WERI-Rb-1 (cell line): ENCODE measurements around the gene ASB10.
A peak's percentile ranks its signal among the peaks of the same experiment; 100 is the strongest.

Experiments used
- DNase-seq: peaks from one replicate; pipeline ENCODE4 v3.0.0-alpha.2; 2020
- H3K27ac ChIP-seq: fragments of 250-450 bp; sonication (Bioruptor Pico); 2 replicates; pipeline ENCODE4 v1.5.1; 2020; ENCODE audit warnings: mild to moderate bottlenecking, moderate library complexity
- H3K27me3 ChIP-seq: fragments of 250-450 bp; sonication (Bioruptor Pico); 2 replicates; pipeline ENCODE4 v1.5.1; 2021; ENCODE audit warnings: mild to moderate bottlenecking, low read depth, moderate library complexity; ENCODE audit not compliant: insufficient read depth, severe bottlenecking
- H3K36me3 ChIP-seq: fragments of 250-450 bp; sonication (Bioruptor Pico); 2 replicates; pipeline ENCODE4 v1.5.1; 2020; ENCODE audit warnings: mild to moderate bottlenecking, moderate library complexity
- H3K4me3 ChIP-seq: 2 replicates; pipeline ENCODE4 v1.5.1; 2011; ENCODE audit warnings: low read depth, mild to moderate bottlenecking, control low read depth, low read length
- H3K9me3 ChIP-seq: fragments of 250-450 bp; sonication (Bioruptor Pico); 2 replicates; pipeline ENCODE4 v1.5.1; 2021; ENCODE audit warnings: mild to moderate bottlenecking, moderate library complexity; ENCODE audit not compliant: severe bottlenecking
- CTCF ChIP-seq: IDR thresholded peaks from 2 replicates; pipeline ENCODE4 v1.5.1; 2011; ENCODE audit warnings: low read depth, mild to moderate bottlenecking, control low read depth, inconsistent platforms, low read length

Gene ASB10

GRCh38 chr7:151226560-151226874, 39.5 kb upstream of the ASB10 start:
- Histone ChIP-seq H3K4me3 (peak overlapping the region; percentile 78), H3K9me3 (no peaks in the 10 kb centered on the region), H3K27ac (peak overlapping the region; percentile 54), H3K27me3 (no peaks in the 10 kb centered on the region), H3K36me3 (peaks cover 39% of the 10 kb centered on the region)
- no peak for DNase-seq
- no peak for TF ChIP-seq CTCF

DNA sequence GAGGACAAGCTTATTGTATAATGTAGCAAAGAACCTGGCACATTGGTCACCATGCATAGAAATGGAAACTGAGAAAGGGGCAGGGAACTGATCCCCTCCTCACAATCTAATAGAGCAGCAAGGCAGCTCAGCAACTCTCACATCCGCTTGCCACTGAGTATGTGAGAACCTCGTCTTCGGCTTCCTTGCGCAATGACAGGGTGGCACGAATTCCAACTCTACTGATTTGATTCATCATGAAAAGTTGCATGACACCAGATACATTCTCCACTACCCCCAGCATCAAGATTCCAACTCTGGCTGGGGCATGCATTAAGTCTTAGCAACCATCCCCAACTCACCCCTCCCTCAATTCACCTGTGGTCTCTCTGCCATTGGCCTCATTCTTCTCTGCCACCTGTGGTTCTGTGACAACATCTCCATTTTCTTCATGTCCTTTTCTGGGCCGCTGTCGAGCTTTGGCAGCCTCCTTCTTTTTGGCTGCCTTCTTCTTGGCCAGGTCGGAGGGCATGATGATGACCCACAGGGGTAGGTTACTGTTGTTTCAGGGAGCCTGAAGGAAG, 39.0 kb upstream of the ASB10 start:
- peaks cover 42% of the 10 kb centered on the region for H3K36me3 ChIP-seq
- no peak overlapping the region; the same call in 1 of the 2 replicates for H3K27ac ChIP-seq
- H3K4me3 ChIP-seq = peak overlapping the region; percentile 78
- TF ChIP-seq CTCF = no peak
- no peaks in the 10 kb centered on the region for H3K27me3 ChIP-seq
- DNase-seq = no peak
- no peaks in the 10 kb centered on the region for H3K9me3 ChIP-seq

GRCh38 chr7:151223728-151224127, 36.7 kb upstream of the ASB10 start:
- Histone ChIP-seq H3K36me3 (peaks cover 62% of the 10 kb centered on the region), H3K9me3 (no peaks in the 10 kb centered on the region), H3K27ac (no peak overlapping the region), H3K4me3 (no peak overlapping the region), H3K27me3 (no peaks in the 10 kb centered on the region)
- no peak for DNase-seq
- no peak for TF ChIP-seq CTCF

DNA sequence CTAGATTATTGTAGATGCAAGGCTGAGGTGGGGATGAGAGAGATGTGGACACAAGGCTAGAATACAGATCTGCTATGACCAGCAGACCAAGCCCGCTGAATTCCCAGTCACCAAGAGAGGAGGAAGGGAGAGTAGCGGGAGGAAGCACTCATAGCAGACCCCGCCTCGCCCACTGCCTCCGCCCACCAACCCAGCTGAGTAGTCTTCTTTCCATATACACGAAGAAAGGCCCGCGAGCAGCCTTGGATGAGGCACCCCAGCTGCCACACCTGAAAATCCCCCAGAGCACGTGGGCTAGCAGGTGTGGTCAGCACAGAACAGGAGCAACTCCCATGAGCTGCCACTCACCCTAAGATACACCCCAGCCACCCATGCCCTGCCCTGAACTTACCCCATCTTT, 31.1 kb upstream of the ASB10 start:
- no peak overlapping the region for H3K27ac ChIP-seq
- TF ChIP-seq CTCF = no peak
- no peak for DNase-seq
- no peak overlapping the region for H3K4me3 ChIP-seq
- H3K36me3 ChIP-seq = peaks cover 88% of the 10 kb centered on the region
- no peaks in the 10 kb centered on the region for H3K9me3 ChIP-seq
- no peaks in the 10 kb centered on the region for H3K27me3 ChIP-seq

DNA sequence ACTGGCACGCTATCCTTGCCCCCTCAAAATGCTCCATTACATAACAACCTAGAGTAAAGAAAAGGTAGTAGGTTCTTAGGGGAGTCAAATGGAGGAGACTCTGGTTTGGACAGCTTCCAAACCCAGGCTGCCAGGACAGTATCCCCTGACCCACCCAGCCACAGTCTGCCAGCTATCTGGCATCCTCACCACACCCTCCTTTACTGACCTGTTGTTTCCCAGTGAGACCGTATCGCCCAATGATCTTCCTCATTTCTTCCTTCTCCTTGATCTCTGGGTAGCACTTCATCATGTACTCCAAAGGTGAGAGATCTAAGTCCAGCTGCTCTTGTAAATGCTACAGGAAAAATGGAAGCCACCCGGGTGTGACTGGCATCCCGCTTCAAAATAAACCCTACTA, 28.3 kb upstream of the ASB10 start:
- Histone ChIP-seq H3K36me3 (peaks cover 75% of the 10 kb centered on the region), H3K9me3 (no peaks in the 10 kb centered on the region), H3K27me3 (no peaks in the 10 kb centered on the region), H3K27ac (no peak overlapping the region), H3K4me3 (no peak overlapping the region)
- no peak for TF ChIP-seq CTCF
- no peak for DNase-seq

DNA sequence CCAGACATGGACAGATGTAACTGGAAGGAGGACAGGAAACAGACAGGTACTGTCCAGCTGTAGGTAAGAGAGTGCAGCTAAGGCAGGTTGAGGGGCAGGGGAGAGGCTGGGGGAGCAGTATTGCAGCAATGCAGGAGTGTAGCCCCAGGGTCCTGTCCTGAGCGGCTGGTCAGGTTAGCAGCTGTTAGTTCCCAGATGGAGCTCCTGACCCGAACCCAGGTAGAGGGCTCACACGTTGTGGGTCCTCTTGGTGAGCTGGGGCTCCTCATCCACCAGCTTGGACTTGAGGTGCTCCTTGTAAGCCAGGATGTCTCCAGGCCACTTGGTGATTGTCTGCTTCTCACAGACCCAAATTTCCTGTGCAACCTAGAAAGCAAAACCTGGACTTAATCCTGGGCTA, 26.8 kb upstream of the ASB10 start:
- H3K36me3 ChIP-seq = peaks cover 63% of the 10 kb centered on the region
- TF ChIP-seq CTCF = no peak

More for the DNA sequence above, 26.8 kb upstream of the ASB10 start:
- Histone ChIP-seq H3K27me3 (no peaks in the 10 kb centered on the region), H3K27ac (no peak overlapping the region), H3K9me3 (no peaks in the 10 kb centered on the region), H3K4me3 (no peak overlapping the region)
- no peak for DNase-seq
